IMR-90 (cell line): Measurements from ENCODE around the gene TMC7. TPM values are rescaled to one million over a fixed set of nuclear protein-coding genes. Genes with fewer than 3 reads are reported as not detected.

Experiments used
- ATAC-seq: fragments of 200-7000 bp; cut with Tn5 transposase; 2 replicates; pipeline ENCODE4 v1.9.1; 2020; ENCODE audit warnings: low read depth, mild to moderate bottlenecking, moderate library complexity
- BruUV-seq: library from RNA; stranded (reverse); fragments of 400-500 nt; replicated peaks from 2 replicates; lab custom pipeline; 2021; lab: Mats Ljungman, UMichigan
- CTCF ChIA-PET: fragments of 300-600 bp; formaldehyde crosslinking; extraction: SDS; loops from one replicate; lab custom pipeline; 2021; ENCODE audit warnings: antibody characterized with exemption; lab: Yijun Ruan, JAX
- POLR2A ChIA-PET: fragments of 300-600 bp; sonication (Branson Sonifier 250); formaldehyde crosslinking; loops from one replicate; lab custom pipeline; 2022; ENCODE audit warnings: antibody characterized with exemption; ENCODE audit not compliant: unreplicated experiment; lab: Charles Lee
- DNase-seq: peaks from one replicate; pipeline ENCODE4 v3.0.0; 2013
- H2AFZ ChIP-seq: replicated peaks from 2 replicates; pipeline ENCODE3; 2013; ENCODE audit warnings: low read length, mild to moderate bottlenecking; ENCODE audit not compliant: poor library complexity
- H2AK5ac ChIP-seq: 2 replicates; pipeline ENCODE4 v1.6.1; 2013; ENCODE audit warnings: low read depth, low read length, inconsistent platforms
- H2AK9ac ChIP-seq: replicated peaks from 2 replicates; pipeline ENCODE3; 2013; ENCODE audit warnings: mild to moderate bottlenecking, low read depth, low read length, moderate library complexity; ENCODE audit not compliant: poor library complexity
- H2BK120ac ChIP-seq: 2 replicates; pipeline ENCODE4 v1.6.1; 2013; ENCODE audit warnings: low read depth, low read length, inconsistent platforms
- H2BK15ac ChIP-seq: 3 replicates; pipeline ENCODE4 v1.6.1; 2013; ENCODE audit warnings: low read depth, low read length, inconsistent platforms
- H2BK20ac ChIP-seq: 2 replicates; pipeline ENCODE4 v1.6.1; 2013; ENCODE audit warnings: low read depth, mild to moderate bottlenecking, inconsistent platforms, low read length, moderate library complexity
- H2BK5ac ChIP-seq: 2 replicates; pipeline ENCODE4 v1.6.1; 2013; ENCODE audit warnings: mild to moderate bottlenecking, low read depth, low read length, inconsistent platforms; ENCODE audit not compliant: poor library complexity, severe bottlenecking
- H3K14ac ChIP-seq: replicated peaks from 2 replicates; pipeline ENCODE4 v1.6.1; 2013; ENCODE audit warnings: low read depth, low read length, inconsistent platforms
- H3K18ac ChIP-seq: 2 replicates; pipeline ENCODE4 v1.6.1; 2013; ENCODE audit warnings: low read depth, low read length, control low read depth
- H3K23ac ChIP-seq: 2 replicates; pipeline ENCODE4 v1.6.1; 2013; ENCODE audit warnings: low read depth, low read length, inconsistent platforms
- H3K27ac ChIP-seq: 2 replicates; pipeline ENCODE4 v1.5.1; 2013; ENCODE audit warnings: mild to moderate bottlenecking, control low read depth, low read length; ENCODE audit not compliant: insufficient read depth
- H3K27me3 ChIP-seq: 2 replicates; pipeline ENCODE4 v1.6.1; 2013; ENCODE audit warnings: low read length; ENCODE audit not compliant: control insufficient read depth, insufficient read depth
- H3K36me3 ChIP-seq: 2 replicates; pipeline ENCODE4 v1.6.1; 2013; ENCODE audit warnings: low read length, mixed read lengths; ENCODE audit not compliant: control insufficient read depth, insufficient read depth
- H3K4ac ChIP-seq: 2 replicates; pipeline ENCODE4 v1.6.1; 2013; ENCODE audit warnings: low read depth, low read length, inconsistent platforms
- H3K4me1 ChIP-seq: 2 replicates; pipeline ENCODE4 v1.6.1; 2013; ENCODE audit warnings: low read length, mixed read lengths; ENCODE audit not compliant: control insufficient read depth, insufficient read depth
- H3K4me2 ChIP-seq: 2 replicates; pipeline ENCODE4 v1.6.1; 2013; ENCODE audit warnings: low read depth, mild to moderate bottlenecking, control low read depth, low read length, moderate library complexity
- H3K4me3 ChIP-seq: 2 replicates; pipeline ENCODE4 v1.5.1; 2013; ENCODE audit warnings: low read depth, mild to moderate bottlenecking, control low read depth, low read length, moderate library complexity; ENCODE audit not compliant: insufficient read depth
- H3K56ac ChIP-seq: 2 replicates; pipeline ENCODE4 v1.6.1; 2013; ENCODE audit warnings: low read length, inconsistent platforms; ENCODE audit not compliant: insufficient read depth; ENCODE audit errors: extremely low read depth
- H3K79me1 ChIP-seq, 2 experiments: 2 replicates each; pipeline ENCODE4 v1.6.1; 2013; ENCODE audit warnings: low read length in 2 of 2, inconsistent platforms in 1 of 2, low read depth in 1 of 2
- H3K9ac ChIP-seq: 2 replicates; pipeline ENCODE4 v1.6.1; 2013; ENCODE audit warnings: low read depth, low read length, control low read depth
- H3K9me1 ChIP-seq: 2 replicates; pipeline ENCODE4 v1.6.1; 2013; ENCODE audit warnings: low read length, inconsistent platforms; ENCODE audit not compliant: insufficient read depth
- H3K9me3 ChIP-seq: 2 replicates; pipeline ENCODE4 v1.6.1; 2013; ENCODE audit warnings: low read length; ENCODE audit not compliant: control insufficient read depth, insufficient read depth
- H4K20me1 ChIP-seq: 2 replicates; pipeline ENCODE4 v1.6.1; 2013; ENCODE audit warnings: low read length, inconsistent platforms; ENCODE audit not compliant: insufficient read depth
- H4K5ac ChIP-seq: 2 replicates; pipeline ENCODE4 v1.6.1; 2013; ENCODE audit warnings: mild to moderate bottlenecking, low read depth, low read length, control low read depth
- H4K8ac ChIP-seq, 2 experiments: 2 replicates each; pipeline ENCODE4 v1.6.1; 2013; ENCODE audit warnings: low read depth in 2 of 2, low read length in 2 of 2, control low read depth in 1 of 2, inconsistent platforms in 1 of 2
- H4K91ac ChIP-seq: 2 replicates; pipeline ENCODE4 v1.6.1; 2013; ENCODE audit warnings: low read depth, low read length, inconsistent platforms; ENCODE audit not compliant: insufficient read depth
- BHLHE40 ChIP-seq: fragments of 150-350 bp; IDR thresholded peaks from 2 replicates; pipeline ENCODE4 v1.6.1; 2016; ENCODE audit warnings: mild to moderate bottlenecking, low read depth, low read length
- FOS ChIP-seq: fragments of 150-350 bp; IDR thresholded peaks from 2 replicates; pipeline ENCODE4 v1.6.1; 2016; ENCODE audit warnings: low read depth, low read length
- MAZ ChIP-seq: IDR thresholded peaks from 2 replicates; pipeline ENCODE4 v1.6.1; 2012; ENCODE audit warnings: low read depth, mild to moderate bottlenecking, low read length, improper control_type of control experiment, moderate library complexity, borderline replicate concordance
- NFE2L2 ChIP-seq: fragments of 150-350 bp; IDR thresholded peaks from 2 replicates; pipeline ENCODE4 v1.6.1; 2016; ENCODE audit warnings: low read depth, mild to moderate bottlenecking, low read length
- RAD21 ChIP-seq: IDR thresholded peaks from 2 replicates; pipeline ENCODE4 v1.6.1; 2012; ENCODE audit warnings: low read length, improper control_type of control experiment
- RFX5 ChIP-seq: IDR thresholded peaks from 2 replicates; pipeline ENCODE4 v1.8.0; 2012; ENCODE audit warnings: low read depth, mild to moderate bottlenecking, low read length, moderate library complexity
- USF2 ChIP-seq: fragments of 150-350 bp; IDR thresholded peaks from 2 replicates; pipeline ENCODE4 v1.6.1; 2017; ENCODE audit warnings: mild to moderate bottlenecking, antibody characterized with exemption, low read length, low read depth
- WGBS, 2 experiments: methylation state at CpG; one replicate each; pipeline versions ENCODE4 v1.1.5 to v1.1.7; 2013; ENCODE audit warnings: missing lambda C conversion rate in 2 of 2; ENCODE audit not compliant: insufficient read length in 1 of 2; ENCODE audit errors: extremely low coverage in 2 of 2; 5-methylcytosine and 5-hydroxymethylcytosine counted together
- dilution Hi-C: fragments of 300-500 bp; cut with HindIII; formaldehyde crosslinking; loops from one replicate; pipeline ENCODE4 v1.14.3; 2018; ENCODE audit warnings: low sequenced_read_pairs; ENCODE audit not compliant: unreplicated experiment
- in situ Hi-C: fragments of 300-500 bp; cut with MboI; formaldehyde crosslinking; loops from 3 replicates; pipeline ENCODE4 v1.14.3; 2019; ENCODE audit warnings: low sequenced_read_pairs, inconsistent platforms, mixed read lengths
- intact Hi-C: fragments of 100-400 bp; cut with micrococcal nuclease; formaldehyde crosslinking; loops from 2 replicates; pipeline ENCODE4 v1.10.0; 2022
- polyA plus RNA-seq, 3 experiments: library from polyadenylated mRNA; depleted of rRNA; stranded (reverse); fragments of >200 nt; gene quantifications; 2 replicates each; pipeline ENCODE4 v1.2.3, GENCODE V29; 2012; ENCODE audit warnings: low replicate concordance in 1 of 3
- total RNA-seq: library from RNA; depleted of rRNA; stranded (reverse); fragments of >200 nt; gene quantifications from 2 replicates; pipeline ENCODE4 v1.2.3, GENCODE V29; 2012

The TMC7 gene
- total and polyA plus RNA-seq, 2 of the 4 experiments (the other 2 are of a cell fraction), result 0.27 to 0.36 TPM

GRCh38 chr16:19075511-19075910 lies 91.8 kb downstream of the TMC7 start:
- 97% methylated on average over 5 of the region's 12 CpGs; no CpG with 5 or more reads in 1 of the 2 experiments for WGBS, 2 experiments
- Histone ChIP-seq H3K23ac (no peak overlapping the region), H3K4me1 (peaks cover 2% of the 10 kb centered on the region; the same call in 1 of the 2 replicates), H3K4ac (no peak overlapping the region), H3K18ac (no peak overlapping the region), H3K14ac (no peak overlapping the region), H2AK5ac (no peak overlapping the region), H4K91ac (no peak overlapping the region), H4K20me1 (no peaks in the 10 kb centered on the region), H2BK120ac (no peak overlapping the region), H3K27ac (no peak overlapping the region), H3K9me1 (no peaks in the 10 kb centered on the region), H4K5ac (no peak overlapping the region), H3K56ac (no peak overlapping the region), H3K9ac (no peak overlapping the region), H2AK9ac (no peak overlapping the region), H2BK20ac (no peak overlapping the region), H3K27me3 (no peaks in the 10 kb centered on the region), H3K79me1 (no peaks in the 10 kb centered on the region; a peak in 1 of 4 replicates), H3K4me2 (no peak overlapping the region), H4K8ac (no peak overlapping the region), H2BK5ac (no peak overlapping the region), H2BK15ac (no peak overlapping the region), H3K9me3 (no peaks in the 10 kb centered on the region), H2AFZ (no peak overlapping the region), H3K4me3 (no peak overlapping the region), H3K36me3 (peaks cover 15% of the 10 kb centered on the region)
- DNase-seq (no peak), ATAC-seq (no peak)
- dilution Hi-C loops, result no loop called here
- ChIA-PET CTCF (interaction anchor here (2.2 kb wide), 1 partner anchor 92 kb away, joined by 8 read pairs; the partner anchor contains the start of gene TMC7), POLR2A (no interaction called here)
- in situ Hi-C loops, result no loop called here
- intact Hi-C loops, result no loop called here
- TF ChIP-seq BHLHE40, result no peak
- TF ChIP-seq USF2, result no peak
- TF ChIP-seq FOS, result no peak
- no peak for TF ChIP-seq RAD21
- TF ChIP-seq RFX5, result no peak
- TF ChIP-seq MAZ, result no peak
- TF ChIP-seq NFE2L2, result no peak
- no TSS peak for BruUV-seq
